A673 (cell line): ENCODE measurements around the gene NDST1.

Experiments used
- EZH2 ChIP-seq: fragments of 200-600 bp; sonication (generic); IDR thresholded peaks from 2 replicates; pipeline ENCODE4 v1.6.1; 2017; ENCODE audit warnings: borderline replicate concordance, low read depth, mild to moderate bottlenecking, mixed read lengths, antibody characterized with exemption, low read length; ENCODE audit not compliant: poor library complexity, severe bottlenecking
- TF ChIP-seq, protein P1 (sequence below): fragments of 300-800, 200-600 bp; sonication (generic); conservative IDR thresholded peaks from 2 replicates; pipeline ENCODE4 v1.5.1; 2017; ENCODE audit warnings: low read depth, mild to moderate bottlenecking, antibody characterized with exemption, low read length, moderate library complexity, mixed read lengths

GRCh38 chr5:150583541-150584225 is 75.8 kb downstream of the NDST1 start:
- TF ChIP-seq EZH2: no peak
- TF ChIP-seq, protein P1, sequence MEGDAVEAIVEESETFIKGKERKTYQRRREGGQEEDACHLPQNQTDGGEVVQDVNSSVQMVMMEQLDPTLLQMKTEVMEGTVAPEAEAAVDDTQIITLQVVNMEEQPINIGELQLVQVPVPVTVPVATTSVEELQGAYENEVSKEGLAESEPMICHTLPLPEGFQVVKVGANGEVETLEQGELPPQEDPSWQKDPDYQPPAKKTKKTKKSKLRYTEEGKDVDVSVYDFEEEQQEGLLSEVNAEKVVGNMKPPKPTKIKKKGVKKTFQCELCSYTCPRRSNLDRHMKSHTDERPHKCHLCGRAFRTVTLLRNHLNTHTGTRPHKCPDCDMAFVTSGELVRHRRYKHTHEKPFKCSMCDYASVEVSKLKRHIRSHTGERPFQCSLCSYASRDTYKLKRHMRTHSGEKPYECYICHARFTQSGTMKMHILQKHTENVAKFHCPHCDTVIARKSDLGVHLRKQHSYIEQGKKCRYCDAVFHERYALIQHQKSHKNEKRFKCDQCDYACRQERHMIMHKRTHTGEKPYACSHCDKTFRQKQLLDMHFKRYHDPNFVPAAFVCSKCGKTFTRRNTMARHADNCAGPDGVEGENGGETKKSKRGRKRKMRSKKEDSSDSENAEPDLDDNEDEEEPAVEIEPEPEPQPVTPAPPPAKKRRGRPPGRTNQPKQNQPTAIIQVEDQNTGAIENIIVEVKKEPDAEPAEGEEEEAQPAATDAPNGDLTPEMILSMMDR: no peak
